Skeletal muscle cell (primary cell): Measurements from ENCODE around the gene ZP1.
A peak's percentile ranks its signal among the peaks of the same experiment; 100 is the strongest.
"Not testable (repeated sequence)": the region's sequence is repeated elsewhere in the genome, so short reads cannot be mapped to it uniquely, and the experiment has no call there.

Source experiments
- DNase-seq: peaks from one replicate; pipeline ENCODE4 v3.0.0-alpha.2; 2010; ENCODE audit warnings: low read depth
- H3K4me3 ChIP-seq: 2 replicates; pipeline ENCODE4 v1.5.1; 2011; ENCODE audit warnings: low read depth, mild to moderate bottlenecking, control low read depth, low read length, moderate library complexity

Gene ZP1

GRCh38 chr11:60866911-60867870 lies at the start of gene ZP1:
Gene ZP1 (plus strand): TSS chr11:60867542. CDS start chr11:60867562, 20 bp downstream.
- no peak for DNase-seq
- no peak within 1 kb of the TSS for H3K4me3 ChIP-seq

- DNase-seq: no peak
- H3K4me3 ChIP-seq: no peak overlapping the region
These were observed 49.3 kb upstream of the ZP1 start for GRCh38 chr11:60818057-60818456.

- no peak for DNase-seq
- no peak overlapping the region for H3K4me3 ChIP-seq
These were observed 45.3 kb upstream of the ZP1 start for GRCh38 chr11:60821827-60822599.

- not testable (repeated sequence) for H3K4me3 ChIP-seq
These were observed 43.5 kb upstream of the ZP1 start for GRCh38 chr11:60823745-60824306.

GRCh38 chr11:60825118-60825517 lies 42.2 kb upstream of the ZP1 start:
- H3K4me3 ChIP-seq: no peak overlapping the region
- DNase-seq: no peak

More at GRCh38 chr11:60823745-60824306, 43.5 kb upstream of the ZP1 start:
- not testable (repeated sequence) for DNase-seq

- H3K4me3 ChIP-seq: no peak overlapping the region
- no peak for DNase-seq
These were observed 41.6 kb upstream of the ZP1 start for GRCh38 chr11:60825790-60826189.

- no peak for DNase-seq
- H3K4me3 ChIP-seq: no peak overlapping the region
These were observed 36.7 kb upstream of the ZP1 start for GRCh38 chr11:60830478-60831142.

GRCh38 chr11:60831143-60831500 lies 36.2 kb upstream of the ZP1 start:
- no peak for DNase-seq
- H3K4me3 ChIP-seq: no peak overlapping the region

- no peak for DNase-seq
- no peak overlapping the region for H3K4me3 ChIP-seq
These were observed 35.8 kb upstream of the ZP1 start for GRCh38 chr11:60831501-60832079.

GRCh38 chr11:60834742-60835533 lies 32.4 kb upstream of the ZP1 start:
- no peak overlapping the region for H3K4me3 ChIP-seq
- DNase-seq: no peak

- DNase-seq: no peak
- no peak overlapping the region for H3K4me3 ChIP-seq
These were observed 31.9 kb upstream of the ZP1 start for GRCh38 chr11:60835534-60835846.

GRCh38 chr11:60836866-60837515 lies 30.4 kb upstream of the ZP1 start:
- DNase-seq: no peak
- H3K4me3 ChIP-seq: no peak overlapping the region

GRCh38 chr11:60838132-60838531 lies 29.2 kb upstream of the ZP1 start:
- no peak overlapping the region for H3K4me3 ChIP-seq
- no peak for DNase-seq

- H3K4me3 ChIP-seq: no peak overlapping the region
- peak; percentile 94 for DNase-seq
These were observed 26.6 kb upstream of the ZP1 start for GRCh38 chr11:60840470-60841430.

GRCh38 chr11:60841797-60842667 lies 25.3 kb upstream of the ZP1 start, which contains the start of gene CCDC86:
Gene CCDC86 (plus strand): TSS chr11:60842113. CDS start chr11:60842125, 12 bp downstream.
- DNase-seq: peak; percentile 87
- H3K4me3 ChIP-seq: peak within 1 kb of the TSS; percentile 96
